GM18502 (cell line): ENCODE measurements around the gene C2orf72.
"Not testable (repeated sequence)": the region's sequence is repeated elsewhere in the genome, so short reads cannot be mapped to it uniquely, and the experiment has no call there.

Experiments
- ATAC-seq: cut with Tn5 transposase; IDR thresholded peaks from one replicate; pipeline ENCODE4 v1.9.1; 2021; ENCODE audit warnings: mild to moderate bottlenecking; ENCODE audit not compliant: unreplicated experiment, poor library complexity

Gene C2orf72

DNA sequence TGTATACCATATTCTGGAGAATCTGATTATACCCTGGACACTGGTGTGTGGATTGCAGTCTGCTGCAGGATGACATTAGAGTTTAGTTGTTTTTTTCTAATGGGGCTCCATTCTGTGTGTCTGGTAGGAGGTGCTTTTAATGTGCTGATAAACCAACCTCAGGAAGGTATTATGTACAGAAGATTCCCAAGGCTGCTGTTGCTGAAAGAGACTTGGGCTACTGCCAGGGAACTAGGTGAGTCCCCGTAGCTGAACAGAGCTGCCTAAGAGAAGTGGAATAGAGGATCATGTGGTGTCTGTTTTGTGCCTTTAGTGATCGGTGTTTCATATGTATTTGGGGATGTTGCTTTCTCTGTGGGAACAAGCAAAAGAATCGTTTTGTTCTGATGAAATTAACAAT is 24.9 kb upstream of the C2orf72 start:
- ATAC-seq = no peak

DNA sequence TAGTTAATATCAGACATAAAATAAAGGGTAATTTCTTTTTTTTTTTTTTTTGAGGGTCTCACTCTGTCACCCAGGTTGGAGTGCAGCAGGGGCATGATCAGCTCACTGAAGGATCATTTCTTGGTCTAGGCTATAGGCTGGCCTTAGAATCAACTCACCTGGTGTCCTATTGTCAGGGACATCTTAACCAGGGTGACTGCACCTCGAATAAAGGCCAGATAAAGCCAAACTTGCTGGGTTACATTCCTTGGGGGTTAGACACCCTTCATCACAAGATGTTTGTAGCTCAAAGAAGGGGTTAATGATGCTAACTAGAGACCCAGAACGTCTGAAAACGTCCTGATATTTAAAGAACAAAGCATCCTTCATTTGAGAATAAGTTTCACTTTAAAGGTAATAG is 23.5 kb upstream of the C2orf72 start:
- ATAC-seq = no peak

DNA sequence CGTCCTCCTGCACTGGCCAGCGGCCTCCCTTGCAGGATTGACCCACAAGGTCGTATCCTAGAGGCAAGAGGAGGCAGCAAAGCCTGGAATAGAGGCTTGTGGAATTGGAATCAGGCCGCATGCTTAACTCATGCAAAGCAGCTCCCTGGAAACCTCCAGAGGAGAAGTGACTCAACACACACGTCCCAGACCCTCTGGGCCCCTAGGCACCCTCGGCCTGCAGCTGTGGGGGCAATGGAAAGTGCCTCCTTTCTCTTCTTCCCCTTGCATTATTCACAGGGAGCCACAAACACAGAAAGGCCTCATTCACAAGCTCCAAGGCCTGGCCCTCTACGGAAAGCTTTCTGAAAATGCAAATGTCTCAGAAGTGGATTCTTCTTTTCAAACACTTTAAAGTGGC is 21.8 kb upstream of the C2orf72 start:
- no peak for ATAC-seq

DNA sequence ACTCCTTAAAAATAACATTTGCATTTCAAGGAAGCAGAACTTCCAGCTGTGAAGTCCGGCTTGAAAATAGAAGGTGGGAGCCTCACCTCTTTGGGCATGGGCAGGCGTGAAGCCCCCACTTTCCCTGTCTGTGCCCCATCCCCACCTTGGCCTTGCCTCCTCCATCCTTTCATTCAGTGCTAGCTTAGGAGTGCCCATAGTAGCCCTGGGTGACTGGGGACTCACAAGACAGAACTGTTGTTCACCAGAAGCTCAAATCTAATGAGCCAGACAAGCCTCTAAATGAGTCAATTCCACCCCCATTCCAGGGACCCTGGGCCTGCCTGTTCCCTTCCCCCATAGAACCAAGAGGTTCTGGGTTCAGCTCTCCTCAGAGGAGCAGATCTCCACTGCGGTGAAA is 21.4 kb upstream of the C2orf72 start:
- ATAC-seq = no peak

DNA sequence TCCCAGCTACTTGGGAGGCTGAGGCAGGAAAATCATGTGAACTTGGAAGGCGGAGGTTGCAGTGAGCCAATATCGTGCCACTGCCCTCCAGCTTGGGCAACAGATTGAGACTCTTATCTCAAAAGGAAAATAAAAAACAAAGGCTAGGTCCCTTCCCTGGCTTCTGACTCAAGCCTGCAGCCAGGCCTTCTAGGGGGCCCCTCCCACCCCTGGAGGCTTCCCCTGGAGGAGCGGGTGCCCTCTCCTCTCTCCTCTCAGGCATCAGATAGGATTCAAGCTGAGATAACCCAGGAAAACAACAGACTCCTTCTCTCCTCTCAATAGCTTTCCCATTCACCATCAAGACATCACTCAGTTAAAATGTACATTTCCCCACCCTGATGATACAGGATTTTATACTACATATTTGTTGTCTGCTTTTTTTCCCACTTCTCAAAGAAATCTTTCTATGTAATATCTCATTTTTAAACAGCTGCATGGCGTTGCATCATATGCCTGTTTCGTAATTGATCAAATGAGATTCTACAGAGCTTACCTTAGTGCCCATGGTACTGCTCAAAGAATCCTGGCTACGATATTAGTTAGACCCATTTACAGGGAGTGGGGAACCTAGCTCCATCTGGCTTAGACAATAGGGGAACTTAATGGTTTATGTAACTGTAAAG is 20.6 kb upstream of the C2orf72 start:
- no peak for ATAC-seq

DNA sequence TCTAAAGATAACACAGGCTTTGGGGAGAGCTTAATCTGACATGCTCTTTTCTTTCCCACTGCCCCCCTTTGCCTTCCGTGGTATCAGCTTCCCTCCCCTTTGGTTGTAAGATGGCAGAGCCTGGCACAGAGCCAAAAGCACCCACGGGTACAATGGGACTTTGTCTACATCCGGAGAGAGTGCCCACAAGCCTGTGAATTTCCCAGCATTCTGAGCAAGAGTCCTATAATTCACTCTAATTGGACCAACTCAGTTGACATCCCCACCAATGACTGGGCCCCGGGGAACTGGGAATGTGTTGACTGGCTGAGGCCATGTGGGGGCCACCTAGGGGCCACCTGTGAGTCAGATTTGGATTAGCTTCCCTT is 20.1 kb upstream of the C2orf72 start:
- no peak for ATAC-seq

DNA sequence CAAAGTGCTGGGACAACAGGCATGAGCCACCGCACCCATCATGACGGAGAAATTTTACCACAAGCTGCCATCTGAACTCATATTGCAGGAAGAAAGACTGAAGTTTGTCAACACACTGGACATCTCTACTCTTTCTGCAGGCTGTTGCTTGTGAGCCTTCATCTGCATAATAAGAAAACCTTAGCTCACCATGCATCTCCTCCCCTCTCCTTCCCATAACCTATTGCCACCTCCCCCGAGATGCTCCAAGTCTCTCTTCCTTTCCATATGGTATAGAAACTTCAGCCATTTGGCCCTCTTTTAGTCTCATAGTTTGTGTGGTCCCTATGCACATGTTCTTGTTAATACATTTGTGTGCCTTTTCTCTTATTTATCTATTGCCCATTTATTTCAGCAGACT is 19.1 kb upstream of the C2orf72 start:
- ATAC-seq = no peak

DNA sequence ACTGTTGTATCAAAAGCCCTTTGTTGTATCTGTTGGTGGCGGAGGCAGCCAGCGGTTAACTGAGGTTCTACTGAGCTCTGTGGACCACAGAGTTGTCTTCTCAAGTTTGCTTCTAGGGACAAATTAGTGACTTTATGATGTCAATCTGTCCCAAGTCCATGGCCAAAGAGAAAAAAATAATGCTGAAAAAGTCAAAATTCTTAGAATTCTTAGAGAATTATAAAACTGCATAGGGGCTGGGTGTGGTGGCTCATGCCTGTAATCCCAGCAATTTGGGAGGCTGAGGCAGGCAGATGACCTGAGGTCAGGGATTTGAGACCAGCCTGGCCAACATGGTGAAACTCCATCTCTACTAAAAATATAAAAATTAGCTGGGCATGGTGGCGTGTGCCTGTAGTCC is 12.3 kb upstream of the C2orf72 start:
- not testable (repeated sequence) for ATAC-seq

DNA sequence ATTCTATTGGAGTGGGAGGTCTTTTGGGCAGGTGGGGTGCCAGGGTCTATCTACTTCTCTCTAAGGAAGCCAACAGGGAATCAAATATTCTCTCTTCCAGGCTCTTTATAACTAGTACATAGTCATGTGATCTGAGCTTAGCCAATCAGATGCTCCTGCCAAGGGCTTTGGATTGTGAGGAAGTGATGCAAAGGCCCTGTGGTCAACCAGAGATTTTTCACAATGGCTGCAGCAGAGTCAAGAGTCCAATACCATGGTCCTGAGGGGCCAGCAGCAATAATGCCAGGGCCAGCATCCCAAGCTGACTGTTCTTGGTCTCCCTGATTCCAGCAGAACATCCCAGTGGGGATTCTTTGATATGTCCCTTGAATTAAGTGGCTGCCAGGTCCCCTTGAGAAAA is 8.4 kb upstream of the C2orf72 start:
- no peak for ATAC-seq

DNA sequence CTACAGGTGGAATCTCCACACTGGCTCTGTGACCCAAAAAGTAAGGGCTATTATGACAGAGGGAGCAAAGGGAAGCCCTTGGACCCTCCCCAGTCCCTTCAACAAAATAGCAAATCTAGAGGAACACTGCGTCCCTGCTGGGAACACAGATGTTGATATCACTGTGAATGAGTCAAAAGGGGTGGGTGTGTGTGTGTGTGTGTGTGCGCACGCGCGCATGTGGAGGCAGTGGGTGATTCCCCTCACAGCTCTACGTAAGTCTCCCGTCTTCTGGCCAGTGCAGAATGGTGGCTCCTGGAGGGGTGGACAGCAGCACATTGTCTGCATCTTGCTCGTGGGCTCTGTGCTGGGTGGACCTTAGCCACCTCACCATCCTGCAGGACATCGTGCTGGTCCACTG is 7.8 kb upstream of the C2orf72 start:
- no peak for ATAC-seq

DNA sequence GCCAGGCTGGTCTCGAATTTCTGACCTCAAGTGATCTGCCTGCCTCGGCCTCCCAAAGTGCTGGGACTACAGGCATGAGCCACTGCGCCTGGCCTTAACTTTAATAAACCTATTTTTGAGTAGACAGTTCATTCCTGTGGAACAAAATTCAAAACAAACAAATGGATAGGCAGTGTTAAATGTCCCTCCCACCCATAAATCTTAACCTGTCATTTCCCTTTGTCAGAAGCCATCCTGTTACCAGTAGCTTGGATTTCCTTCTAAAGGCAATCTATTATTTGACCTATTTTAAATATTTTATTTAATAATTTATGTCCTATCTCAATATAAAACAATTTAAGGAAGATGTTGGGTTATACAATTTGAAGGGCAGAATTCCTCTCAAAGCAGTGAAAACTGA is 6.6 kb upstream of the C2orf72 start:
- no peak for ATAC-seq

DNA sequence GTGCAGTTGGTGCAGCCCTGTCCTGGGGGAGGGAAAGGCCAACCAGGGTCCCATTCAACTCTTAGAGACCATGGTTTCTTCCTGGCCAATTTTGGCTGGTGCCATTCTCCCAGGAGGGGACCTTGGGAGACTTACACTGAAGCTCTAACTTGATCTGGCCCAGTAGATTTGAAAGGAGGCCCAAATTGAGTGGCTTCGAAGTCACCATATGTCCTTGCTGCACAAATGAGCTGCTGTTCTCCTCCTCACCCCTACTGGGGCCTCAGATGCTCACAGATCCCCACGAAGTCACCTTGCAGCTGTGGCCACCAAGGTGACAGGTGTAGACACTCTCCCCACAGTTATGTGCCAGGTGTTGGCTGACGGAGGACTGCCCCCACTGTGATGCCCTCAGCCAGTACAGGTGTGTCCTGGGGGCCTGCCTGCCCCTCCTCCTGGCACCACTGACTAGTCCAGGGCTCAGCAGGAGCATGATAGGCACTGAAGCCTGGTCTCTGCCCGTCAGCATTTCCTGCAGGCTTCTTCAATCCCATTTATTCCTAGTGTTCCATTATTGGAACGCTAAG is 4.7 kb upstream of the C2orf72 start:
- ATAC-seq = no peak

DNA sequence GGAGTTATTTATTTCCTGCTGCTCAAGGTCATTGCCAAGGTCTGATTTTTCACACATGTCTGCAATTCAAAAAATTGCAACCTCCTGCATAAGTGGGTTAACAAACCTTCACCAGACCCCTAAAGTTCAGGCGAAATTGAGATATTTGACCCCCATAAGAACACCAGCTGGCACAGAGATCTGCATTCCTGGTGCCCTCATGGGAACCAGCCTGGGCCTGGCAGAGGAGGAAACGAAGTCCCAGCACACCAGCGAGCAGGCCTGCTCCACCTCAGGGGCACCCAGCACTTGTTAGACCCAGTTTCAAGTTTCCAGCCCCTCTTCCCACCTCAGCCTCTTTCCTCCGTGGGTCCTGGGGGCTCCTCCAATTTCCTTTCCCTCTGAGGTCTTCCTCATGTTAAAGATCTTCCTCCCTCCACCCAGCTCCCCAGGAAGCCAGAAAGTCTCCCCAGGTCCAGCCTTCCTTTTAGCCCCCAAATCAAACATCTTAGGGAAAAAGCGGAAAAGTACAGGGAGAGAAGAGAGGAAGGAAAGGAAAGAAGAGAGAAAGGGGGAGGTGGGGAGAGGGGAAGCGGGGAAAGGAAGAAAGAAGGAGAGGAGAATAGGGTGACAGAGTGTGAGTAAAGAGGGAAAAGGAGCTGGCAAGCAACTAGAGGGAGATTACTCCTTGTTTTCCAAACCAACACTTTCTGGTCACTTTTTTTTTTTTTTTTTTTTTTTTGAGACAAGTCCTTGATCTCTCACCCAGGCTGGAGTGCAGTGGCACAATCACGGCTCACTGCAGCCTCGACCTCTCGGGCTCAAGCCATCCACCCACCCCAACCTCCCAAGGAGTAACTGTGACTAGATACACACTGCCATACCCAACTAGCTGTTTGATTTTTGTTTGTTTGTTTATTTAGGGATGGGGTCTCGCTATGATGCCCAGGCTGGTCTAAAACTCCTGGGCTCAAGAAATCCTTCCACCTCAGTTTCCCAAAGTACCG is 3.9 kb upstream of the C2orf72 start:
- ATAC-seq = no peak

DNA sequence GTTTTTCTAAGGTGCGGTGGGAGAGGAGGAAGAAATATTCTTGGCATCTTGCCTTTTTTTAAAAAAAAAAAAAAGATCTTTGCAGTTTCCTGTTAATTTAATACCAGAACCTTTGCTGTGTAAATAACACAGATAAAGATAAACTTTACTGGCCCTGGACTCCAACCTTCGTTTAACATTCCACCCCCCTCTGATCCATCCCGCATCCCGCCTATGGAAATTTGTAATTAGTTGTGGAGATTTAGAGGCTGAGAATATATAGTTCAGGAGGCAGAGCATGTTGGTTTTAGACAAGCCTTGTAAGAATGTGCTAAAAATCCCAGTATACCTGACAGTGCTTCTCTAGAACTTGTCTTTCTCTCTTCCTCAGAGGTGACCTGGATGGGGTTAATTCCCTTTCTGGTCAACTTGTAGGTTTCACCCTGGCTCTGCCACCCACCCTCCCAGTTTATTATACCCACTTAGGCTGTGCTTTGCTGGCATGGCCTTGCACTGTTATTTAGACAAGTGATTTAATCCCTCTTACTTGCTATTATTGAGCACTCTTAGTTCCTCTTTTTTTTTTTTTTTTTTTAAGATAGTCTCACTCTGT is 2.9 kb upstream of the C2orf72 start:
- no peak for ATAC-seq

DNA sequence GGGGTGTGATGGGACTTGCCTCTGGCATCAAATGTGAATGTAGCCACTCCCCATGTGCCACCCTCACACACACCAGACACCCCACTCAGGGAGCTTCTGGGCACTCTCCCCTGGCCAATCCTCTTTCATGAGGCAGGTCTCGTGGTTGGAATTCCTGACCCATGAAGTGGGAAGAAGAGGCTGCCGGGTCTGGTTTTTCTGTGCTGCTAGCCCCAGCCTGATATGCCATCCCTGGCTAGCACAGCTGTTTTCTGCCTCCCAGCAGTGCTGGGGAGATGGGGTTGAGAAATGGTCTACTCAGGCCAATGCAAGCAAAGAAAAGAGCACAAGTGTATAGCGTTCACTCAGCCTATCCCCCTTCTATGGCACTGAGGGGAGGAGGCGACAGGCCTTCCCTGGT is 1.2 kb upstream of the C2orf72 start:
- no peak for ATAC-seq

DNA sequence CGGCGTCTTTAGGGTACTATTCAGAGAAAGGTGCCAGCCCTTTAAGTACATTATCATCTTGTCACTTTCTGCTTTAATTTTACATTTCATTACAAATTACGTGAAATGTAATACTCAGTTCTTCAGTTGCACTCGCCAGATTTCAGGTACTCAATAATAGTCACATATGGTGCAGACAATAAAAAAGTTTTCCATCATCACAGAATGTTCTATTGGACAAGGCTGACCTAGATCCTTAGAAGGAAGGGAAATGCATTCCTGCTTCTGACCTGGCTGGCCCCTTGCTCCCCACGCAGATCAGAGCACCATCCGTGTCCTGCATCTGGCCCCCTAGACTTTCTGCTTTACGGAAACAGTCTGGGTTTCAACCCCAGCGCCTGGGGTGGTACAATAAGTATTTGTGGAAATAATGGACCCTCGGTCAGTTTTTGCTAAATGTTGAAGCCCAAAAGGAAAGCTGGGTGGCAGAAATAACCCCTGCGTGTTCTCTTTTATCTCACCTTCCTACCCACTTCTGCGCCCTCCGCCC is 681 bp upstream of the C2orf72 start:
- no peak for ATAC-seq

DNA sequence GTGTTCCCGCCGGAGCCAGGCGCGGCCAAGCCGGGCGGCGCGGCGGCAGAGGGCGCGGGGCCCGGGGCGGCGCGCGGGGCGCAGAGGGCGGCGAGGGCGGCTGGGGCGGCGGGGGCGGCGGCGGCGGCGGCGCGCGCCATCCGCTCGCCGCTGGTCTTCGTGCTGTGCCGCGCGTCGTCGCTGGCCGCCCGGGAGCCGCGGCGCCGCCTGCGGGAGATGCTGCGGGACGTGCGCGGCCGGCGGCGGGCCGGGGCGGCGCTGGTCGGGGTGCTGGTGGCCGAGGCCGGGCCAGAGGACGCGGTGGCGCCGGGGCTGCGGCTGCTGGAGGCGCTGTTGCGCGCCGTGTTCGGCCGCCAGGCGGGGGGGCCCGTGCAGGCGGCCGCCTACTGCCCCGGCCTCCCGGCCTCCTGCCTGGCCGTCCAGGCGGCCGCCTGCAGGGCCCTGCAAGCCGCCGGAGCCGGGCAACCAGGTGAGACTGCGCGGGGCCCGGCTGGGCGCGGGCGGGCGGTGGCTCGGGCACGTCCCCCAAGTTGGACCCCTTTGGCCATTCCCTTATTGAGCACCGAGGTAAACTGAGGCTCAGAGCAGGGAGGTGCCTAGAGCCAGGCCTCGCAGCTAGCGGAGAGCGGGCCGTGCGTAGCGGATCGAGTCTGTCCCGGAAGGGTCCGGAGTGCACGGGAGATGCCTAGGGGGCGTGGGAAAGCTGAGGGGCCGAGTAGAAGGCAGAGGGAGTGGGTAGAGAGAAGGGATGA is 584 bp downstream of the C2orf72 start:
- no peak for ATAC-seq

DNA sequence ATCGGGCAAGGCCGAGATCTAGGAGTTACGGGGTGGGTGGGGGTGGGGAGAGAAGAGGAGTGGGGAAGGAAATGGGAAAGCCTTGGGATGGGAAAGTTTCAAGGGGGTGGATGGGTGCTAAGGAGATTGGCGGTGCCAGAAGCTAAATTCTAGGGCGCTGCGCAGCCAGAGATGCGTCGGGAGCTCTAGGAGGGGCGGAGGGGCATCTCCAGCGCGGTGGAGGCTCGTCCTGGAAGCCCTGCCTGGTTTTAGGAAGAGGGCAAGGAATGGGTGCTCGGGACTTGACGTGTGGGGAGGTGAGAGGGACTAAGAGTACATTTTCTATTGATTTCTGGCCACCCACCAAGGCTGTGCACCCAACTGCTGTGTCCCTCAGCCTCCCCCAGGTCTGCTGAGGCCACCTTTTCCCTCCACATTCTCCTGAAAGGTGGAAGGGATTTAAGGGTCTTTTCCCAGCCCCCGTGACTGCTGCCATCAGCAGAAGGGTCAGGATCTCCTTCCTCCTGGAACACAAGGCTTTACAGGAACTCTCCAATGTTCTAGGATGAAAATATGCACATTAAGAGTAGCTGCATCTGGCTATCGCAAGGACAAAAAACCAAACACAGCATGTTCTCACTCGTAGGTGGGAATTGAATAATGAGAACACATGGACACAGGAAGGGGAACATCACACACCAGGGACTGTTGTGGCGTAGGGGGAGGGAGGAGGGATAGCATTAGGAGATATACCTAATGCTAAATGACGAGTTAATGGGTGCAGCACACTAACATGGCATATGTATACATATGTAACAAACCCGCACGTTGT is 1.4 kb downstream of the C2orf72 start:
- ATAC-seq = no peak

DNA sequence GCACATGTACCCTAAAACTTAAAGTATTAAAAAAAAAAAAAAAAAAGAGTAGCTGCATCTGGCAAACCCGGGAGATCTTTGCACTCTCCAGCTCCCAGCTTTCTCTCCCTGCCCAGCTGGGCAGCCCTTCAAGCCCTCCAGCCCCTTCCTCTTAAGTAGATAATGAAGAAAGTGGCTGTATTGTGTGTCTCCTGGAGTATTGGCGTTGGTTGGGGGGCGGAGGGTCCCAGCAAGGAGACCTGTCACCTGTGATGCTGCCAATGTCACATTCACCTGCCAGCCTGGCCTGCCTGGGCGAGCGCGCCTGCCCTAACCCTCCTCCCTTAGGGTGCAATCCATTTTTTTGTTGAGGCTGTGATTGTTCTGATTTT is 2.0 kb downstream of the C2orf72 start:
- ATAC-seq = no peak
